Mesenchymal stem cell (in vitro differentiated cells and primary cell): ENCODE results near the gene AIP.
A peak's percentile ranks its signal among the peaks of the same experiment; 100 is the strongest.

Source experiments
- DNase-seq: peaks from one replicate; pipeline ENCODE4 v3.0.0-alpha.2; 2013
- H2AFZ ChIP-seq: one replicate; pipeline ENCODE4 v1.6.1; 2013; ENCODE audit warnings: low read depth, mild to moderate bottlenecking, control low read depth, inconsistent platforms, low read length, moderate library complexity
- H2AK5ac ChIP-seq: 2 replicates; pipeline ENCODE4 v1.6.1; 2013; ENCODE audit warnings: low read length, moderate library complexity, mild to moderate bottlenecking, inconsistent platforms; ENCODE audit not compliant: severe bottlenecking
- H2BK120ac ChIP-seq: one replicate; pipeline ENCODE4 v1.6.1; 2013; ENCODE audit warnings: low read depth, mild to moderate bottlenecking, inconsistent platforms, low read length, moderate library complexity
- H2BK12ac ChIP-seq, 2 experiments: one replicate each; pipeline ENCODE4 v1.6.1; 2013; ENCODE audit warnings: inconsistent platforms in 2 of 2, low read length in 2 of 2, mild to moderate bottlenecking in 2 of 2, moderate library complexity in 2 of 2, control low read depth in 1 of 2
- H2BK15ac ChIP-seq: one replicate; pipeline ENCODE4 v1.6.1; 2013; ENCODE audit warnings: mild to moderate bottlenecking, low read depth, inconsistent platforms; ENCODE audit not compliant: poor library complexity, severe bottlenecking
- H2BK5ac ChIP-seq: 2 replicates; pipeline ENCODE4 v1.6.1; 2013; ENCODE audit warnings: low read depth, mild to moderate bottlenecking, low read length, control low read depth, inconsistent platforms; ENCODE audit not compliant: poor library complexity, severe bottlenecking
- H3K14ac ChIP-seq, 2 experiments: one replicate each; pipeline ENCODE4 v1.6.1; 2013; ENCODE audit warnings: inconsistent platforms in 2 of 2, low read length in 2 of 2, control low read depth in 1 of 2, mild to moderate bottlenecking in 1 of 2, moderate library complexity in 1 of 2
- H3K18ac ChIP-seq, 2 experiments: one replicate each; pipeline ENCODE4 v1.6.1; 2013; ENCODE audit warnings: inconsistent platforms in 2 of 2, low read length in 2 of 2, control low read depth in 1 of 2, low read depth in 1 of 2, mild to moderate bottlenecking in 1 of 2
- H3K23ac ChIP-seq, 2 experiments: one replicate each; pipeline ENCODE4 v1.6.1; 2013; ENCODE audit warnings: inconsistent platforms in 2 of 2, low read length in 2 of 2, mild to moderate bottlenecking in 2 of 2, moderate library complexity in 2 of 2, control low read depth in 1 of 2
- H3K27ac ChIP-seq: 2 replicates; pipeline ENCODE4 v1.5.1; 2013; ENCODE audit warnings: mild to moderate bottlenecking, moderate library complexity, low read length, control low read depth, inconsistent platforms; ENCODE audit not compliant: poor library complexity, severe bottlenecking
- H3K27me3 ChIP-seq, 2 experiments: 2 replicates each; pipeline versions ENCODE4 v1.6.1 to v1.7.0; 2013; ENCODE audit warnings: low read length in 2 of 2, mild to moderate bottlenecking in 2 of 2, moderate library complexity in 2 of 2, control low read depth in 1 of 2, inconsistent platforms in 1 of 2; ENCODE audit not compliant: control insufficient read depth in 1 of 2, insufficient read depth in 1 of 2
- H3K36me3 ChIP-seq, 2 experiments: 2 replicates each; pipeline versions ENCODE4 v1.6.1 to v1.7.0; 2013; ENCODE audit warnings: low read length in 2 of 2, control low read depth in 1 of 2, inconsistent platforms in 1 of 2, low read depth in 1 of 2, mild to moderate bottlenecking in 1 of 2; ENCODE audit not compliant: insufficient read depth in 2 of 2, control insufficient read depth in 1 of 2
- H3K4ac ChIP-seq, 2 experiments: one replicate each; pipeline ENCODE4 v1.6.1; 2013; ENCODE audit warnings: inconsistent platforms in 2 of 2, low read length in 2 of 2, mild to moderate bottlenecking in 2 of 2, moderate library complexity in 2 of 2, control low read depth in 1 of 2, low read depth in 1 of 2
- H3K4me1 ChIP-seq: 2 replicates; pipeline ENCODE4 v1.6.1; 2013; ENCODE audit warnings: low read depth, low read length, control low read depth; ENCODE audit not compliant: control insufficient read depth, insufficient read depth
- H3K4me2 ChIP-seq: 2 replicates; pipeline ENCODE4 v1.6.1; 2013; ENCODE audit warnings: low read length, mild to moderate bottlenecking, inconsistent platforms; ENCODE audit not compliant: poor library complexity, severe bottlenecking
- H3K4me3 ChIP-seq, 2 experiments: 2 replicates each; pipeline versions ENCODE4 v1.5.1 to v1.7.0; 2013; ENCODE audit warnings: low read length in 2 of 2, mild to moderate bottlenecking in 2 of 2, control low read depth in 1 of 2, low read depth in 1 of 2; ENCODE audit not compliant: insufficient read depth in 1 of 2
- H3K79me1 ChIP-seq: replicated peaks from 2 replicates; pipeline ENCODE4 v1.6.1; 2013; ENCODE audit warnings: mild to moderate bottlenecking, control low read depth, low read length, inconsistent platforms; ENCODE audit not compliant: poor library complexity, severe bottlenecking
- H3K9ac ChIP-seq: 2 replicates; pipeline ENCODE4 v1.7.0; 2013; ENCODE audit warnings: mild to moderate bottlenecking, low read length, moderate library complexity
- H3K9me3 ChIP-seq: 2 replicates; pipeline ENCODE4 v1.7.0; 2013; ENCODE audit warnings: mild to moderate bottlenecking, low read length; ENCODE audit not compliant: control insufficient read depth
- H4K8ac ChIP-seq: one replicate; pipeline ENCODE4 v1.6.1; 2013; ENCODE audit warnings: inconsistent platforms, mild to moderate bottlenecking, low read length, moderate library complexity
- H4K91ac ChIP-seq: one replicate; pipeline ENCODE4 v1.6.1; 2013; ENCODE audit warnings: mild to moderate bottlenecking, low read length, inconsistent platforms
- WGBS: methylation state at CpG from one replicate; pipeline ENCODE4 v1.1.7; 2013; ENCODE audit warnings: mixed read lengths; 5-methylcytosine and 5-hydroxymethylcytosine counted together

AIP gene

DNA sequence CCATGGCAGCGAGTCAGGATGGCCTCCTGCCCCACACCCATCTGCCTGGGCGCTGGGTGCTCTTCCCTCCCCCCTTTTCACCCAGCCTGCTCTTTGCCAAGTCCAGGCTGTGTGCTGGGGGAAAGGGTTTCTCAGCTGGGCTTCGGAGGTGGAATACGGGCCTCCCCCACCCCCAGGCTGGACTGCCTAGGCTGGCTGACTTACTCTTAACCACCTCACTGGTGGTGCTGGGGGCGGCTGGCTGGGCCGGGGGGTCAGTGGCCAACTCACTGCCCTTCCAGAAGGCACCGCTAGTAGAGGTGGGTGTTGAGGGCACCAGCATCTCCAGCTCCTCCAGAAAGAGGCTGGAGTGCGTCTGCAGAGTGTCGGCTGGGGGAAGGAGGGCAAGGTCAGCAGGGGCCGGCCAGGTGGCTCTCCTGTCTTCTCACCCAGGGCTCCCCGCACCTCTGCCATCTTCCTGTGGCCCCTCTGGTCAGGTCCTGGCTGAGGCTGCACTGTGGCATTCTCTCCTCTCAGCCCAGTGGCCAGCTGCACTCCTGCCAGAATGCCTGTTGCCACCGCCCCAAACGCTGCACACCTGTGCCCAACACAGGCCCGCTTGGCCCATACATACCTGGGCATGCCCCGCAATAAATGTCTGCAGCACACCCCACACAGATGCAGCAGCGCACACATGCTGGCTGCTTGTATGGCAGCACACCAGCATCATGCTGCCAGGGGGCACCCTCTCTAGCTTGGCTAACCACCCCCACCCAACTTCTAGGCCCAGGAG, 12.6 kb downstream of the AIP start:
- no peaks in the 10 kb centered on the region for H3K27me3 ChIP-seq
- H2BK120ac ChIP-seq, result no peak overlapping the region
- H3K36me3 ChIP-seq, result peaks cover 20 to 97% of the 10 kb centered on the region in 2 experiments
- H3K27ac ChIP-seq, result no peak overlapping the region
- H3K14ac ChIP-seq, result no peak overlapping the region
- no peak overlapping the region for H3K9ac ChIP-seq
- H2AFZ ChIP-seq, result no peak overlapping the region
- no peak overlapping the region for H4K8ac ChIP-seq
- no peak overlapping the region for H2BK15ac ChIP-seq
- H3K18ac ChIP-seq, result no peak overlapping the region
- H3K4me2 ChIP-seq, result no peak overlapping the region
- H3K4me1 ChIP-seq, result peaks cover 17% of the 10 kb centered on the region
- H2AK5ac ChIP-seq, result no peak overlapping the region
- no peak overlapping the region for H4K91ac ChIP-seq
- H3K4me3 ChIP-seq, result no peak overlapping the region
- no peak overlapping the region for H3K4ac ChIP-seq
- H3K9me3 ChIP-seq, result no peaks in the 10 kb centered on the region
- no peak overlapping the region for H2BK5ac ChIP-seq
- no peak overlapping the region for H2BK12ac ChIP-seq
- no peak overlapping the region for H3K23ac ChIP-seq
- peaks cover 58% of the 10 kb centered on the region for H3K79me1 ChIP-seq
- no peak for DNase-seq
- 98% methylated on average over 15 of the region's 16 CpGs for WGBS

DNA sequence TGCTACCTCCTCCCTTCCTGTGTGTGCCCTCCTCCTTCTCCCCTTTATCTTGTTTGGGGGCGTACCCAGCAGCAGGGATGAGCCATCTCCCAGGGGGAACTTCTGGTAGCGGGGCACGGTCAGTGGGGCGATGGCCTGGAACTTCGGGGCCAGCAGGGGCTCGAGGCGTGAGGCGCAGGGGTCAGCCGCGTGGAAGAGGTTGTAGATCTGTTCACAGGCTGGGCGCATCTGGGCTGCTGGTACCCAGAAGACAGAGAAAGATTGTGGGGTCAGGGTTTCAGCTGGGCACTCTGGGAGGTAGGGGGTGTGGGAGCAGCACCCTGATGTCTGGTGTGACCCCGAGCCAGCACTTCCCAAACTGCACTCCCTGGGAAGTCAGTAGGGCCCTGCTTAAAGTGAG, 13.3 kb downstream of the AIP start:
- H3K4me3 ChIP-seq, result no peak overlapping the region
- WGBS, result 97% methylated on average over 12 of the region's 12 CpGs

DNA sequence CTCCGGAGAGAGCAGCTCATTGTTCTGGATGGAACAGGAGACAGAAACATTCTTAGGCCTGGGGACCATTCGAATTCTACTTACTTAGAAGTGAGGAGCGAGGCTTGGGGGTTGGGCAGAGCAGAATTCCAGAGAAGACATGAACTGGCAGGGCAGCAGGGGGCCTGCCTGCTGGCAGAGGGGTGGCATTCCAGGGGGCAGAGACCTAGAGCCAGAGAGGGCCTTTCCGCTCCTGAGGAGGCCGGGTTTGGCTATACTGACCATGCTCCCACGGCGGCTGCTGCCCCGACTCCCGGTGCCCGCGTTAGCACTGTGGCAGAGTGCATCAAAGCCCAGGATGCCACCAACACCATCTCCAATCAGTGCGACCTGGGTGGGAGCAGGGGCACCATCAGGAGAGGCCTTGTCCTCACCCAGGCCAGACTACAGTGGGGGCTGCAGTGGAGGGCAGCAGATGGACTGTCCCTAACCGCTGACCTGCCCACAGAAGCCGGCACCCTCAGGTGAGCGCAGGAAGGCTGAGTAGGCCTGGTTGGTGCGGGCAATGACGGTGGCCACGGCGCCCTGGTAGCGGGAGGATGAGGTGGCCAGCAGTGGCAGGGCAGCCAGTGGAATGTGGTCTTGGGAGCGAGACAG, 14.9 kb downstream of the AIP start:
- H3K9me3 ChIP-seq, result no peaks in the 10 kb centered on the region
- H2BK5ac ChIP-seq, result no peak overlapping the region
- no peak overlapping the region for H3K18ac ChIP-seq
- no peak overlapping the region for H3K4me2 ChIP-seq
- no peak overlapping the region for H3K27ac ChIP-seq
- H4K8ac ChIP-seq, result no peak overlapping the region
- peaks cover 21% of the 10 kb centered on the region for H3K4me1 ChIP-seq
- no peak overlapping the region for H2BK12ac ChIP-seq
- H2AFZ ChIP-seq, result no peak overlapping the region
- H3K36me3 ChIP-seq, result peaks cover 11 to 94% of the 10 kb centered on the region in 2 experiments
- peaks cover 57% of the 10 kb centered on the region for H3K79me1 ChIP-seq
- H2BK120ac ChIP-seq, result no peak overlapping the region
- H2AK5ac ChIP-seq, result no peak overlapping the region
- H3K27me3 ChIP-seq, result no peaks in the 10 kb centered on the region
- no peak overlapping the region for H2BK15ac ChIP-seq
- no peak for DNase-seq
- no peak overlapping the region for H3K4ac ChIP-seq
- H3K23ac ChIP-seq, result no peak overlapping the region
- H3K4me3 ChIP-seq, result no peak overlapping the region
- 94% methylated on average over 20 of the region's 21 CpGs for WGBS
- H4K91ac ChIP-seq, result peak overlapping the region; percentile 22
- H3K14ac ChIP-seq, result no peak overlapping the region
- H3K9ac ChIP-seq, result no peak overlapping the region

More for the DNA sequence above, 13.3 kb downstream of the AIP start:
- H2BK120ac ChIP-seq, result no peak overlapping the region
- H2BK12ac ChIP-seq, result no peak overlapping the region
- H3K79me1 ChIP-seq, result peaks cover 59% of the 10 kb centered on the region
- H2BK15ac ChIP-seq, result no peak overlapping the region
- H3K4ac ChIP-seq, result no peak overlapping the region
- H4K8ac ChIP-seq, result no peak overlapping the region
- H2AFZ ChIP-seq, result no peak overlapping the region
- no peak overlapping the region for H3K14ac ChIP-seq
- H2AK5ac ChIP-seq, result no peak overlapping the region
- no peak overlapping the region for H3K4me2 ChIP-seq
- H3K9ac ChIP-seq, result no peak overlapping the region
- H3K9me3 ChIP-seq, result no peaks in the 10 kb centered on the region
- no peak for DNase-seq
- no peak overlapping the region for H2BK5ac ChIP-seq
- H3K23ac ChIP-seq, result no peak overlapping the region
- H4K91ac ChIP-seq, result no peak overlapping the region
- H3K36me3 ChIP-seq, result peaks cover 14 to 94% of the 10 kb centered on the region in 2 experiments
- no peaks in the 10 kb centered on the region for H3K27me3 ChIP-seq
- peaks cover 11% of the 10 kb centered on the region for H3K4me1 ChIP-seq
- H3K27ac ChIP-seq, result no peak overlapping the region
- H3K18ac ChIP-seq, result no peak overlapping the region

DNA sequence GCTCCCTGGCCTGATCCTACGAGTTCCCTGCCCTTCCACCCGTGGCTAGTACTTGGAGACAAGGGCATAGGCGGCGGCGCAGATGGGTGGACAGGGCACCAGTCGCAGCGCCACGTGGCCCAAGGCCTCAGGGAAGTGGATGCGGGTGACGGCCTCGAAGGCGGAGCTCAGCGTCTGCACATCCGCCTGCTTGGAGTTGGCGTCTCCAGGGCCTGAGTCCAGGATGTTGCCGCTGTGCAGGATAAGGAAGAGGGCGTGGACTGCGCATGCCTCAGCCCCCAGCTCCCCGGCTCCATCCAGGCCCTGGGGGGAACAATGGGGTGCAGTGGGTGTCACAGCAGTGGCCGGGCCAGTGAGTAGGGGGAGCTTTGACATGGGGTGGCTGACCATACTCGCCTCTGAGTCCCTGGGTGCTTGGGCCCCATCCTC, 15.7 kb downstream of the AIP start:
- peaks cover 7 to 92% of the 10 kb centered on the region in 2 experiments for H3K36me3 ChIP-seq
- WGBS, result 91% methylated on average over 21 of the region's 21 CpGs

More for the DNA sequence above, 15.7 kb downstream of the AIP start:
- Histone ChIP-seq H3K9me3 (no peaks in the 10 kb centered on the region), H3K79me1 (peaks cover 57% of the 10 kb centered on the region), H3K14ac (no peak overlapping the region), H2AK5ac (no peak overlapping the region), H3K9ac (no peak overlapping the region), H3K27me3 (no peaks in the 10 kb centered on the region), H3K23ac (no peak overlapping the region), H2BK120ac (no peak overlapping the region), H2BK15ac (no peak overlapping the region), H3K18ac (no peak overlapping the region), H2BK12ac (no peak overlapping the region), H4K91ac (no peak overlapping the region), H3K27ac (no peak overlapping the region), H3K4me3 (no peak overlapping the region), H2AFZ (no peak overlapping the region), H3K4me2 (no peak overlapping the region), H2BK5ac (no peak overlapping the region), H4K8ac (no peak overlapping the region), H3K4ac (no peak overlapping the region), H3K4me1 (peaks cover 26% of the 10 kb centered on the region)
- DNase-seq, result no peak
